Trophoblast cell (in vitro differentiated cells and primary cell): ENCODE measurements around the gene MLLT6.

Experiments used
- DNase-seq, 2 donors: peaks; one replicate each; pipeline ENCODE4 v3.0.0-alpha.2; 2016
- H2AFZ ChIP-seq: 2 replicates; pipeline ENCODE4 v1.6.1; 2013; ENCODE audit warnings: low read length, moderate library complexity, mild to moderate bottlenecking; ENCODE audit not compliant: insufficient read depth, poor library complexity
- H2AK5ac ChIP-seq: 2 replicates; pipeline ENCODE4 v1.6.1; 2013; ENCODE audit warnings: mild to moderate bottlenecking, low read length
- H2BK120ac ChIP-seq: 2 replicates; pipeline ENCODE4 v1.6.1; 2013; ENCODE audit warnings: low read length, mild to moderate bottlenecking, moderate library complexity; ENCODE audit not compliant: insufficient read depth, poor library complexity
- H2BK12ac ChIP-seq: 2 replicates; pipeline ENCODE4 v1.6.1; 2013; ENCODE audit warnings: mild to moderate bottlenecking, low read length, moderate library complexity
- H2BK5ac ChIP-seq: 2 replicates; pipeline ENCODE4 v1.6.1; 2013; ENCODE audit warnings: low read length, low read depth, moderate library complexity, mild to moderate bottlenecking; ENCODE audit not compliant: poor library complexity
- H3K14ac ChIP-seq: 2 replicates; pipeline ENCODE4 v1.6.1; 2013; ENCODE audit warnings: mild to moderate bottlenecking, low read length
- H3K18ac ChIP-seq: 2 replicates; pipeline ENCODE4 v1.6.1; 2013; ENCODE audit warnings: mild to moderate bottlenecking, low read length
- H3K23ac ChIP-seq: 2 replicates; pipeline ENCODE4 v1.6.1; 2013; ENCODE audit warnings: low read length
- H3K27ac ChIP-seq: 2 replicates; pipeline ENCODE4 v1.5.1; 2013; ENCODE audit warnings: low read depth, mild to moderate bottlenecking, inconsistent platforms, low read length, moderate library complexity
- H3K27me3 ChIP-seq: 2 replicates; pipeline ENCODE4 v1.6.1; 2013; ENCODE audit warnings: inconsistent platforms, mild to moderate bottlenecking, low read length, moderate library complexity; ENCODE audit not compliant: insufficient read depth
- H3K36me3 ChIP-seq, 2 experiments: 1 replicate in 1 of 2; 2 replicates in 1 of 2; pipeline ENCODE4 v1.6.1; 2013; ENCODE audit warnings: low read length in 2 of 2, mild to moderate bottlenecking in 2 of 2, moderate library complexity in 1 of 2; ENCODE audit not compliant: insufficient read depth in 2 of 2, control insufficient read depth in 1 of 2
- H3K4ac ChIP-seq: 2 replicates; pipeline ENCODE4 v1.6.1; 2013; ENCODE audit warnings: low read depth, mild to moderate bottlenecking, low read length, moderate library complexity
- H3K4me1 ChIP-seq, 2 experiments: 1 replicate in 1 of 2; 2 replicates in 1 of 2; pipeline ENCODE4 v1.6.1; 2013; ENCODE audit warnings: low read length in 2 of 2, mild to moderate bottlenecking in 2 of 2, moderate library complexity in 1 of 2; ENCODE audit not compliant: insufficient read depth in 2 of 2, control insufficient read depth in 1 of 2
- H3K4me2 ChIP-seq: 2 replicates; pipeline ENCODE4 v1.6.1; 2013; ENCODE audit warnings: inconsistent platforms, mild to moderate bottlenecking, low read length, moderate library complexity
- H3K4me3 ChIP-seq: 2 replicates; pipeline ENCODE4 v1.5.1; 2013; ENCODE audit warnings: mild to moderate bottlenecking, low read depth, low read length, inconsistent platforms
- H3K79me1 ChIP-seq: one replicate; pipeline ENCODE4 v1.6.1; 2013; ENCODE audit warnings: low read length
- H3K79me2 ChIP-seq: 2 replicates; pipeline ENCODE4 v1.6.1; 2013; ENCODE audit warnings: low read length, mild to moderate bottlenecking; ENCODE audit not compliant: control insufficient read depth, insufficient read depth, poor library complexity
- H3K9ac ChIP-seq: 2 replicates; pipeline ENCODE4 v1.6.1; 2013; ENCODE audit warnings: mild to moderate bottlenecking, low read length
- H3K9me3 ChIP-seq: 2 replicates; pipeline ENCODE4 v1.6.1; 2013; ENCODE audit warnings: low read depth, mild to moderate bottlenecking, control low read depth, inconsistent platforms, low read length; ENCODE audit not compliant: insufficient read depth
- H4K12ac ChIP-seq: 2 replicates; pipeline ENCODE4 v1.6.1; 2013; ENCODE audit warnings: low read depth, mild to moderate bottlenecking, low read length, moderate library complexity
- H4K8ac ChIP-seq: 2 replicates; pipeline ENCODE4 v1.6.1; 2013; ENCODE audit warnings: low read depth, mild to moderate bottlenecking, low read length, moderate library complexity
- H4K91ac ChIP-seq: one replicate; pipeline ENCODE4 v1.6.1; 2013; ENCODE audit warnings: low read depth, mild to moderate bottlenecking, low read length, moderate library complexity
- WGBS: extraction: QIAGEN DNeasy Blood & Tissue Kit; methylation state at CpG from one replicate; pipeline ENCODE4 v1.1.7; 2013; ENCODE audit warnings: missing lambda C conversion rate; ENCODE audit not compliant: insufficient read length, insufficient coverage; ENCODE audit errors: extremely low coverage; 5-methylcytosine and 5-hydroxymethylcytosine counted together

The MLLT6 gene

DNA sequence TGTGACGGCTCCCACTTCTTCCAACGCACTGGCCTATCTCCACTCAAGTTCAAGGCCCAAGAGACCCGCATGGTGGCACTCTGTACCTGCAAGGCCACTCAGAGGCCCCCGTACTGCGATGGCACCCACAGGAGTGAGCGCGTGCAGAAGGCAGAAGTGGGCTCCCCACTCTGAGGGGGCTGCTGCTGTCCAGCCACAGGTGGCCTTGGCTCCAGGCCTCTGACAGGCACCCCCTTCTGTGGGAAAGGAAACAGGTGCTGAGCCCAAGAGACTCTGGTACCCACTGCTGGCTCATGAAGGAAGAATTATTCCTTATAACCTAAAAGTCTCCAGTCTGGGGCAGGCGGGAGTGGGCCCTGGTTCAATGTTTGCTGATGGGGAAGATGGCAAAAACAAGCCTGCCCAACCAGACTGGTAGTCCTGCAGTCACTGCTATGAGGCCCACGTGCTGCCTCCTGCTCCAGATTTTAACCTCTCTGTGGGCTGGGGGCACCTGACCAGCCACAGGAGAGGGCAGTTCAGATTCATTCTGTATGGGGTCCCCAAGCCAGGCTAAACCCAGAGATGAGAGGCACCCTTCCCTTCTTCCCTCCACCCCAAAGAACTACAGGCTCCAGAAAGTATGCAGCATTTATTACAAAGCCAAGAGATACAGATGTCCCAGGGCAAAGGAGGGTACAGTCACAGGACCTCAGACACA is 28.4 kb downstream of the MLLT6 start:
- H2AK5ac ChIP-seq, result no peak overlapping the region

DNA sequence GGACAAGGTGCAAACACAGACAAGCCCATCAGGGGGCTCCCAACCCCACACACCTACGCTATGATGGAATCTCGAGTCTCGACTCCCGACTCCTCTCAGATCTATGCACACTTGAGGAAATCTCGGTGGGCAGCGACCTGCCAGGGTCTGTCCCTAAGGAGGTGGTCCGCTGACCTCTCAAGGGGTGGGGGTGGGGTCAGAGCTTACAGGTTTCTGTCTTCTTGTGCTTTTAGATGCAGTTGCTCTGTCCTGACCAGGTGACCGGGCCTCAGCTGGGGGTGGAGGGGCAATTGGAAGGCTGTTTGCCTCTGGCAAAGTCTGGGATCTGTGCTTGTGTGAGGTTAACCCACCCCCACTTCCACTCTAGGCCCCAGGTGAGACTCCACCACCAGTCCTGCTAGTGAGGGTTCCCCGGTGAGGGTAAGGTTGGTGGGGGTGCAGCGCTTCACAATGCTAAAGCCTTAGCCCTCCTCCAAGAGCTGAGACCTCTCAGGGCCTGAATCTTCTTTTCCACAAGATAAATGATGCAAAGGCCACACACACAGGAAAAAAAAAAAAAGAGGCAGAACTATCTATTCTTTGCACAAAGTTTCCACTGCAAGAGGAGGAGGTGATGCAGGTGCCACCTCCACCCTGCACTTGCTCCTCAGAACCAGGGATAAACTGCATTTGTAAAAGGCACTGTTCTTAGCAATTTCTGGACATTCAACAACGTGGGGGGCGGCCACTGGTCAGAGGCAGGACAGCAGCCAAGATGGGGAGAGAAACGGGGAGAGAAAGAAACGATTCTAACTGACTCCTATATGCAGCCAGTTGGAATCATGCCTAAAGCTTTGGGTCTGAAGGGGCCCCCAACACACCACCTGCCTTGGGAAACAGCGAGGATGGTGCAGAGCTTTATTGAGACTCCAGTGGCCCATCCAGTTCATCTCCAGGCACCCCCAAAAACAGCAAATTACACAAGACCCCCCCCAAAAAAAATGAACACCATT is 29.2 kb downstream of the MLLT6 start:
- H3K27ac ChIP-seq, result no peak overlapping the region
- peaks cover 8% of the 10 kb centered on the region for H3K79me1 ChIP-seq
- H3K23ac ChIP-seq, result no peak overlapping the region
- H3K14ac ChIP-seq, result no peak overlapping the region
- peaks cover 0 to 9% of the 10 kb centered on the region in 2 experiments for H3K4me1 ChIP-seq
- no CpG with 5 or more reads among the region's 15 CpGs for WGBS
- H3K9me3 ChIP-seq, result no peaks in the 10 kb centered on the region
- H3K36me3 ChIP-seq, result peaks cover 52 to 55% of the 10 kb centered on the region in 2 experiments
- H3K4ac ChIP-seq, result no peak overlapping the region
- H3K79me2 ChIP-seq, result peaks cover 6% of the 10 kb centered on the region
- H3K27me3 ChIP-seq, result no peaks in the 10 kb centered on the region
- H2AK5ac ChIP-seq, result no peak overlapping the region
- no peak overlapping the region for H4K8ac ChIP-seq
- H3K4me3 ChIP-seq, result no peak overlapping the region
- H4K91ac ChIP-seq, result no peak overlapping the region
- H2BK12ac ChIP-seq, result no peak overlapping the region
- no peak overlapping the region for H4K12ac ChIP-seq
- H2AFZ ChIP-seq, result no peak overlapping the region
- DNase-seq, result peak in 1 of 2 donors; percentile 18
- H2BK120ac ChIP-seq, result no peak overlapping the region
- no peak overlapping the region for H3K18ac ChIP-seq
- no peak overlapping the region for H2BK5ac ChIP-seq
- H3K9ac ChIP-seq, result no peak overlapping the region
- H3K4me2 ChIP-seq, result no peak overlapping the region

More for the DNA sequence above, 28.4 kb downstream of the MLLT6 start:
- Histone ChIP-seq H3K27me3 (no peaks in the 10 kb centered on the region), H2BK12ac (no peak overlapping the region), H2BK120ac (no peak overlapping the region), H3K27ac (no peak overlapping the region), H3K79me2 (peaks cover 6% of the 10 kb centered on the region), H2AFZ (no peak overlapping the region), H3K23ac (no peak overlapping the region), H4K91ac (no peak overlapping the region), H3K9me3 (no peaks in the 10 kb centered on the region), H3K79me1 (peaks cover 8% of the 10 kb centered on the region), H3K4me3 (no peak overlapping the region), H3K18ac (no peak overlapping the region), H3K4me2 (no peak overlapping the region), H3K4me1 (peaks cover 0 to 9% of the 10 kb centered on the region in 2 experiments), H4K12ac (no peak overlapping the region), H3K4ac (no peak overlapping the region), H3K9ac (no peak overlapping the region), H4K8ac (no peak overlapping the region), H2BK5ac (no peak overlapping the region), H3K14ac (no peak overlapping the region), H3K36me3 (peaks cover 44 to 46% of the 10 kb centered on the region in 2 experiments)
- no peak for DNase-seq
- no CpG with 5 or more reads among the region's 9 CpGs for WGBS

DNA sequence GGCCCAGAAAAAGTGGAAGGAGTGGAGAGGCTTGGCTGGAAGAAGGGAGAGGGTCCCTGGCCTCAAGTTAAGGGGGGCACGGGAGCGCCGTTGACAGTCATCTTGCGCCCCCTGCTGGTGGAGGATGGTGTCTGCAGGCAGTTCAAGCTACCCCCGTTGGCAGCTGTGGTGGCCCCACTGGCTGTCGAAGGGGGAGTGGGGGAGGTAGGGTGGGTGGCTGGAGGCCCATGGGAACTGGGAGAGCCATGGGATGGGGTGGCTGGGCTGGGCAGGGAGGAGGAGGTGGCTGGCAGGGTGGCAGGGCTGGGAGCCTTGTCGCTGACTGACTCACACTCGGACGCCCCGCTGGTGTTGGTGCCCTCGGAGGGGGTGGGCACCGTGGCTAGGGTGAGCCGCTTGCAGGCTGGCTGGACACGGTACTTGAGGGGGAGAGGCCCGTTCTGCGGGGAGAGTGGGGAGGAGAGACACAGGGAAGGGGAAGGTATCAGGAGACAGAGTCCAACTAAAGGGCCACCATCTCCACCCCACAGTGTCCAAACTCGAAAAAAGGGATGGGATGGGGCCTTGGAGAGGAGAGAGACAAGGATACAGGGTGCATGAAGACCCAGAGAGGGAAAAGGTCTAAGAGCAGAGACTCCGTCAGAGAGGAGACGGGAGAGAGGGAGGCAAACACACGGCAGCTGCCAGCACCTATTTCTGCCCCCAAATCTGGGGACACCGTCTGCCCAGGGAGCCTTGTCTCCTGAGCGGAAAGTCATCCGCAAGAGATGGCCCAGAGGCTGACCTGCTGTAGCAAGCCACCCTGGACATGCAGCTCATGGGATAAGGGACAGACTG is 30.3 kb downstream of the MLLT6 start:
- no peaks in the 10 kb centered on the region for H3K27me3 ChIP-seq
- no peak overlapping the region for H4K8ac ChIP-seq
- no peak overlapping the region for H2AK5ac ChIP-seq
- no peak overlapping the region for H3K4me3 ChIP-seq
- H3K4me2 ChIP-seq, result no peak overlapping the region
- H4K91ac ChIP-seq, result no peak overlapping the region
- H3K9me3 ChIP-seq, result no peaks in the 10 kb centered on the region
- H2AFZ ChIP-seq, result no peak overlapping the region
- H3K27ac ChIP-seq, result no peak overlapping the region
- H3K79me1 ChIP-seq, result peaks cover 3% of the 10 kb centered on the region
- no peak overlapping the region for H2BK120ac ChIP-seq
- H3K4ac ChIP-seq, result no peak overlapping the region
- no peak overlapping the region for H3K18ac ChIP-seq
- DNase-seq, result peak in 1 of 2 donors; percentile 56
- no peak overlapping the region for H3K23ac ChIP-seq
- peaks cover 0 to 5% of the 10 kb centered on the region in 2 experiments for H3K4me1 ChIP-seq
- H3K9ac ChIP-seq, result no peak overlapping the region
- no peak overlapping the region for H2BK5ac ChIP-seq
- H3K36me3 ChIP-seq, result peaks cover 62 to 64% of the 10 kb centered on the region in 2 experiments
- no peak overlapping the region for H2BK12ac ChIP-seq
- H3K14ac ChIP-seq, result no peak overlapping the region
- no peak overlapping the region for H4K12ac ChIP-seq
- peaks cover 3% of the 10 kb centered on the region for H3K79me2 ChIP-seq
- WGBS, result no CpG with 5 or more reads among the region's 23 CpGs
